Mesenchymal stem cell (in vitro differentiated cells and primary cell): ENCODE data around the gene CYP2F1.

Experiments used
- DNase-seq: peaks from one replicate; pipeline ENCODE4 v3.0.0-alpha.2; 2013
- H2AFZ ChIP-seq: one replicate; pipeline ENCODE4 v1.6.1; 2013; ENCODE audit warnings: low read depth, mild to moderate bottlenecking, control low read depth, inconsistent platforms, low read length, moderate library complexity
- H2AK5ac ChIP-seq: 2 replicates; pipeline ENCODE4 v1.6.1; 2013; ENCODE audit warnings: low read length, moderate library complexity, mild to moderate bottlenecking, inconsistent platforms; ENCODE audit not compliant: severe bottlenecking
- H2BK120ac ChIP-seq: one replicate; pipeline ENCODE4 v1.6.1; 2013; ENCODE audit warnings: low read depth, mild to moderate bottlenecking, inconsistent platforms, low read length, moderate library complexity
- H2BK12ac ChIP-seq, 2 experiments: one replicate each; pipeline ENCODE4 v1.6.1; 2013; ENCODE audit warnings: inconsistent platforms in 2 of 2, low read length in 2 of 2, mild to moderate bottlenecking in 2 of 2, moderate library complexity in 2 of 2, control low read depth in 1 of 2
- H2BK15ac ChIP-seq: one replicate; pipeline ENCODE4 v1.6.1; 2013; ENCODE audit warnings: mild to moderate bottlenecking, low read depth, inconsistent platforms; ENCODE audit not compliant: poor library complexity, severe bottlenecking
- H2BK5ac ChIP-seq: 2 replicates; pipeline ENCODE4 v1.6.1; 2013; ENCODE audit warnings: low read depth, mild to moderate bottlenecking, low read length, control low read depth, inconsistent platforms; ENCODE audit not compliant: poor library complexity, severe bottlenecking
- H3K14ac ChIP-seq, 2 experiments: one replicate each; pipeline ENCODE4 v1.6.1; 2013; ENCODE audit warnings: inconsistent platforms in 2 of 2, low read length in 2 of 2, control low read depth in 1 of 2, mild to moderate bottlenecking in 1 of 2, moderate library complexity in 1 of 2
- H3K18ac ChIP-seq, 2 experiments: one replicate each; pipeline ENCODE4 v1.6.1; 2013; ENCODE audit warnings: inconsistent platforms in 2 of 2, low read length in 2 of 2, control low read depth in 1 of 2, low read depth in 1 of 2, mild to moderate bottlenecking in 1 of 2
- H3K23ac ChIP-seq, 2 experiments: one replicate each; pipeline ENCODE4 v1.6.1; 2013; ENCODE audit warnings: inconsistent platforms in 2 of 2, low read length in 2 of 2, mild to moderate bottlenecking in 2 of 2, moderate library complexity in 2 of 2, control low read depth in 1 of 2
- H3K27ac ChIP-seq: 2 replicates; pipeline ENCODE4 v1.5.1; 2013; ENCODE audit warnings: mild to moderate bottlenecking, moderate library complexity, low read length, control low read depth, inconsistent platforms; ENCODE audit not compliant: poor library complexity, severe bottlenecking
- H3K27me3 ChIP-seq, 2 experiments: 2 replicates each; pipeline versions ENCODE4 v1.6.1 to v1.7.0; 2013; ENCODE audit warnings: low read length in 2 of 2, mild to moderate bottlenecking in 2 of 2, moderate library complexity in 2 of 2, control low read depth in 1 of 2, inconsistent platforms in 1 of 2; ENCODE audit not compliant: control insufficient read depth in 1 of 2, insufficient read depth in 1 of 2
- H3K36me3 ChIP-seq, 2 experiments: 2 replicates each; pipeline versions ENCODE4 v1.6.1 to v1.7.0; 2013; ENCODE audit warnings: low read length in 2 of 2, control low read depth in 1 of 2, inconsistent platforms in 1 of 2, low read depth in 1 of 2, mild to moderate bottlenecking in 1 of 2; ENCODE audit not compliant: insufficient read depth in 2 of 2, control insufficient read depth in 1 of 2
- H3K4ac ChIP-seq, 2 experiments: one replicate each; pipeline ENCODE4 v1.6.1; 2013; ENCODE audit warnings: inconsistent platforms in 2 of 2, low read length in 2 of 2, mild to moderate bottlenecking in 2 of 2, moderate library complexity in 2 of 2, control low read depth in 1 of 2, low read depth in 1 of 2
- H3K4me1 ChIP-seq: 2 replicates; pipeline ENCODE4 v1.6.1; 2013; ENCODE audit warnings: low read depth, low read length, control low read depth; ENCODE audit not compliant: control insufficient read depth, insufficient read depth
- H3K4me2 ChIP-seq: 2 replicates; pipeline ENCODE4 v1.6.1; 2013; ENCODE audit warnings: low read length, mild to moderate bottlenecking, inconsistent platforms; ENCODE audit not compliant: poor library complexity, severe bottlenecking
- H3K4me3 ChIP-seq, 2 experiments: 2 replicates each; pipeline versions ENCODE4 v1.5.1 to v1.7.0; 2013; ENCODE audit warnings: low read length in 2 of 2, mild to moderate bottlenecking in 2 of 2, control low read depth in 1 of 2, low read depth in 1 of 2; ENCODE audit not compliant: insufficient read depth in 1 of 2
- H3K79me1 ChIP-seq: replicated peaks from 2 replicates; pipeline ENCODE4 v1.6.1; 2013; ENCODE audit warnings: mild to moderate bottlenecking, control low read depth, low read length, inconsistent platforms; ENCODE audit not compliant: poor library complexity, severe bottlenecking
- H3K9ac ChIP-seq: 2 replicates; pipeline ENCODE4 v1.7.0; 2013; ENCODE audit warnings: mild to moderate bottlenecking, low read length, moderate library complexity
- H3K9me3 ChIP-seq: 2 replicates; pipeline ENCODE4 v1.7.0; 2013; ENCODE audit warnings: mild to moderate bottlenecking, low read length; ENCODE audit not compliant: control insufficient read depth
- H4K8ac ChIP-seq: one replicate; pipeline ENCODE4 v1.6.1; 2013; ENCODE audit warnings: inconsistent platforms, mild to moderate bottlenecking, low read length, moderate library complexity
- H4K91ac ChIP-seq: one replicate; pipeline ENCODE4 v1.6.1; 2013; ENCODE audit warnings: mild to moderate bottlenecking, low read length, inconsistent platforms
- WGBS: methylation state at CpG from one replicate; pipeline ENCODE4 v1.1.7; 2013; ENCODE audit warnings: mixed read lengths; 5-methylcytosine and 5-hydroxymethylcytosine counted together

Gene CYP2F1

GRCh38 chr19:41085748-41086415 lies 28.4 kb upstream of the CYP2F1 start:
- Histone ChIP-seq H3K9ac (no peak overlapping the region), H3K4me2 (no peak overlapping the region)
- no CpG with 5 or more reads among the region's 1 CpG for WGBS

DNA sequence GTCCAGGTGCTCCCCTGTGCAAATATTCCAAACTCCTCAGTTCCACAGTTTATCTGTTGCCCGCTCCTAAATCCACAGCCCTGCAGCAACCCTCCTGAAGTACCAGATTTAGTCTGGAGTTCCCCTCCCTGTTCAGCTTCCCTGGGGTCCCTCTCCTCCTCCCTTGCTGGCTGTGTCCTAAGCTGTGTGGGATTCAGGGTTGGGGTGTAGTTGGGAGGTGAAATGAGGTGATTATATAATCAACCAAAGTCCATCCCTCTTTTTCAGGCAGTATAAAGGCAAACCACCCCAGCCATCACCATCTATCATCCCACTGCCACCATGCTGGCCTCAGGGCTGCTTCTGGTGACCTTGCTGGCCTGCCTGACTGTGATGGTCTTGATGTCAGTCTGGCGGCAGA lies 26.1 kb upstream of the CYP2F1 start, which contains the start of gene CYP2A13:
CYP2A13 (plus strand) TSS at position 301 of the 400 bp plus-strand sequence; CDS start at position 322, 21 bp downstream.
- Histone ChIP-seq H3K4me3 (no peak within 1 kb of the TSS), H3K27ac (no peak within 1 kb of the TSS), H3K4ac (no peak within 1 kb of the TSS), H2BK12ac (no peak within 1 kb of the TSS), H4K91ac (peak within 1 kb of the TSS; percentile 45), H3K9me3 (no peaks in the 10 kb centered on the region), H3K79me1 (no peaks in the 10 kb centered on the region), H3K14ac (no peak within 1 kb of the TSS), H3K9ac (no peak within 1 kb of the TSS), H2AK5ac (no peak within 1 kb of the TSS), H2BK15ac (no peak within 1 kb of the TSS), H2BK120ac (no peak within 1 kb of the TSS), H2AFZ (no peak within 1 kb of the TSS), H3K4me1 (peaks cover 2% of the 10 kb centered on the region), H2BK5ac (no peak within 1 kb of the TSS), H3K27me3 (peaks cover 32 to 37% of the 10 kb centered on the region in 2 experiments), H3K23ac (no peak within 1 kb of the TSS), H3K4me2 (no peak within 1 kb of the TSS), H3K36me3 (no peaks in the 10 kb centered on the region), H3K18ac (no peak within 1 kb of the TSS), H4K8ac (no peak within 1 kb of the TSS)
- 40% methylated on average over 1 of the region's 2 CpGs for WGBS
- DNase-seq: no peak

More at GRCh38 chr19:41085748-41086415, 28.4 kb upstream of the CYP2F1 start:
- Histone ChIP-seq H3K18ac (no peak overlapping the region), H3K23ac (no peak overlapping the region), H3K4me1 (peaks cover 2% of the 10 kb centered on the region), H2BK15ac (no peak overlapping the region), H3K27me3 (peaks cover 29 to 32% of the 10 kb centered on the region in 2 experiments), H3K79me1 (no peaks in the 10 kb centered on the region), H3K4me3 (no peak overlapping the region), H4K8ac (no peak overlapping the region), H3K9me3 (no peaks in the 10 kb centered on the region), H2BK12ac (no peak overlapping the region), H4K91ac (no peak overlapping the region), H2AFZ (no peak overlapping the region), H3K4ac (no peak overlapping the region), H2BK5ac (no peak overlapping the region), H3K14ac (no peak overlapping the region), H2AK5ac (no peak overlapping the region), H3K36me3 (no peaks in the 10 kb centered on the region), H2BK120ac (no peak overlapping the region), H3K27ac (no peak overlapping the region)
- DNase-seq: no peak

DNA sequence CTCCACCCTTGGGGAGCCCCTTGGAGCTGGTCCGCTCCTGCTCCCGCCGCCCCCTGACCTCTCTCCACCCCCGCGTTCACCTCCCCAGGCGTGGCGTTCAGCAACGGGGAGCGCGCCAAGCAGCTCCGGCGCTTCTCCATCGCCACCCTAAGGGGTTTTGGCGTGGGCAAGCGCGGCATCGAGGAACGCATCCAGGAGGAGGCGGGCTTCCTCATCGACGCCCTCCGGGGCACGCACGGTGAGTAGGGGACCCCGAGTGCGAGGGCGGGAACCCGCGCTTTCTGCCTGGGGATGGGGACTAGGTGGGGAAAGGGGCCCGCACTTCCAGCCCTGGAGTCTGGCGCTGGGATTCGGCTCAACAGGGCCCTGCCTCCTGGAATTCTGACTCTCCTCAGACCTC lies 24.3 kb upstream of the CYP2F1 start:
- Histone ChIP-seq H2BK12ac (no peak overlapping the region), H3K23ac (no peak overlapping the region), H3K4ac (no peak overlapping the region), H3K4me2 (no peak overlapping the region), H3K14ac (no peak overlapping the region), H2AFZ (no peak overlapping the region), H4K91ac (no peak overlapping the region), H3K27ac (no peak overlapping the region), H2BK5ac (no peak overlapping the region), H2AK5ac (no peak overlapping the region), H3K79me1 (no peaks in the 10 kb centered on the region), H3K27me3 (peaks cover 32 to 48% of the 10 kb centered on the region in 2 experiments), H3K4me1 (peaks cover 2% of the 10 kb centered on the region), H2BK15ac (no peak overlapping the region), H3K4me3 (no peak overlapping the region), H4K8ac (no peak overlapping the region), H3K36me3 (no peaks in the 10 kb centered on the region), H3K9ac (no peak overlapping the region), H3K9me3 (no peaks in the 10 kb centered on the region), H2BK120ac (no peak overlapping the region), H3K18ac (no peak overlapping the region)
- 4% methylated on average over 30 of the region's 32 CpGs for WGBS
- no peak for DNase-seq

- Histone ChIP-seq H3K27ac (no peak overlapping the region), H3K4me1 (no peaks in the 10 kb centered on the region), H2AK5ac (no peak overlapping the region), H3K23ac (no peak overlapping the region), H3K79me1 (no peaks in the 10 kb centered on the region), H3K9me3 (peaks cover 8% of the 10 kb centered on the region), H3K36me3 (no peaks in the 10 kb centered on the region), H2BK12ac (no peak overlapping the region), H3K18ac (no peak overlapping the region), H3K27me3 (peaks cover 0 to 22% of the 10 kb centered on the region in 2 experiments), H2AFZ (no peak overlapping the region), H2BK15ac (no peak overlapping the region), H3K4ac (no peak overlapping the region), H3K4me2 (no peak overlapping the region), H4K8ac (no peak overlapping the region), H2BK5ac (no peak overlapping the region), H3K9ac (no peak overlapping the region), H3K4me3 (no peak overlapping the region), H3K14ac (no peak overlapping the region), H4K91ac (no peak overlapping the region), H2BK120ac (no peak overlapping the region)
- WGBS: 61% methylated on average over 15 of the region's 15 CpGs
- DNase-seq: no peak
Observed at GRCh38 chr19:41095703-41096102, 18.5 kb upstream of the CYP2F1 start.
